Loucy (cell line): Measurements from ENCODE around the gene PSME3.
"Not testable (repeated sequence)": the region's sequence is repeated elsewhere in the genome, so short reads cannot be mapped to it uniquely, and the experiment has no call there.

Source experiments
- H2AFZ ChIP-seq: fragments of 200-600 bp; sonication (generic); 2 replicates; pipeline ENCODE4 v1.6.0; 2016; ENCODE audit warnings: antibody characterized with exemption, mild to moderate bottlenecking, low read length, moderate library complexity
- H3F3A ChIP-seq: fragments of 200-600 bp; 2 replicates; pipeline ENCODE4 v1.6.0; 2016; ENCODE audit warnings: antibody characterized with exemption, low read depth, mild to moderate bottlenecking
- H3K27me3 ChIP-seq: fragments of 200-600 bp; sonication (generic); 2 replicates; pipeline ENCODE4 v1.6.1; 2014; ENCODE audit warnings: low read length, mild to moderate bottlenecking; ENCODE audit not compliant: insufficient read depth, poor library complexity, severe bottlenecking
- H3K36me3 ChIP-seq: fragments of 200-600 bp; sonication (generic); 2 replicates; pipeline ENCODE4 v1.6.1; 2016; ENCODE audit warnings: low read length; ENCODE audit not compliant: insufficient read depth
- H3K4me1 ChIP-seq: fragments of 200-600 bp; sonication (generic); 2 replicates; pipeline ENCODE4 v1.5.1; 2014; ENCODE audit warnings: low read length, mild to moderate bottlenecking; ENCODE audit not compliant: insufficient read depth, poor library complexity, severe bottlenecking
- H3K4me2 ChIP-seq: fragments of 200-600 bp; sonication (generic); 2 replicates; pipeline ENCODE4 v1.6.0; 2014; ENCODE audit warnings: antibody characterized with exemption, low read length, low read depth, mild to moderate bottlenecking; ENCODE audit not compliant: poor library complexity, severe bottlenecking
- H3K4me3 ChIP-seq: fragments of 200-600 bp; sonication (generic); 2 replicates; pipeline ENCODE4 v1.5.1; 2014; ENCODE audit warnings: low read length, mild to moderate bottlenecking, mixed read lengths; ENCODE audit not compliant: poor library complexity, severe bottlenecking
- H3K79me2 ChIP-seq: fragments of 200-600 bp; sonication (generic); 2 replicates; pipeline ENCODE4 v1.6.1; 2014; ENCODE audit warnings: low read length; ENCODE audit not compliant: insufficient read depth
- H3K9ac ChIP-seq: fragments of 200-600 bp; sonication (generic); 2 replicates; pipeline ENCODE4 v1.6.0; 2014; ENCODE audit warnings: mild to moderate bottlenecking, low read depth, low read length, moderate library complexity; ENCODE audit not compliant: poor library complexity, severe bottlenecking
- H3K9me2 ChIP-seq: fragments of 200-600 bp; sonication (generic); replicated peaks from 2 replicates; pipeline ENCODE4 v1.6.1; 2016; ENCODE audit warnings: low read depth, low read length, mixed read lengths
- H3K9me3 ChIP-seq: fragments of 200-600 bp; sonication (generic); 2 replicates; pipeline ENCODE4 v1.6.1; 2014; ENCODE audit warnings: mild to moderate bottlenecking, antibody characterized with exemption, low read length, low read depth; ENCODE audit not compliant: insufficient read depth
- H4K20me1 ChIP-seq: fragments of 200-600 bp; sonication (generic); 2 replicates; pipeline ENCODE4 v1.6.0; 2014; ENCODE audit warnings: antibody characterized with exemption, low read length, mild to moderate bottlenecking; ENCODE audit not compliant: insufficient read depth, poor library complexity, severe bottlenecking
- EZH2phosphoT487 ChIP-seq: fragments of 200-600 bp; IDR thresholded peaks from 2 replicates; pipeline ENCODE4 v1.6.1; 2018; ENCODE audit warnings: antibody characterized with exemption, mild to moderate bottlenecking, moderate library complexity, borderline replicate concordance
- TF ChIP-seq, protein P1 (sequence below): fragments of 200-600 bp; sonication (generic); conservative IDR thresholded peaks from 2 replicates; pipeline ENCODE4 v1.5.1; 2014; ENCODE audit warnings: mild to moderate bottlenecking, antibody characterized with exemption, low read length

Gene PSME3

DNA sequence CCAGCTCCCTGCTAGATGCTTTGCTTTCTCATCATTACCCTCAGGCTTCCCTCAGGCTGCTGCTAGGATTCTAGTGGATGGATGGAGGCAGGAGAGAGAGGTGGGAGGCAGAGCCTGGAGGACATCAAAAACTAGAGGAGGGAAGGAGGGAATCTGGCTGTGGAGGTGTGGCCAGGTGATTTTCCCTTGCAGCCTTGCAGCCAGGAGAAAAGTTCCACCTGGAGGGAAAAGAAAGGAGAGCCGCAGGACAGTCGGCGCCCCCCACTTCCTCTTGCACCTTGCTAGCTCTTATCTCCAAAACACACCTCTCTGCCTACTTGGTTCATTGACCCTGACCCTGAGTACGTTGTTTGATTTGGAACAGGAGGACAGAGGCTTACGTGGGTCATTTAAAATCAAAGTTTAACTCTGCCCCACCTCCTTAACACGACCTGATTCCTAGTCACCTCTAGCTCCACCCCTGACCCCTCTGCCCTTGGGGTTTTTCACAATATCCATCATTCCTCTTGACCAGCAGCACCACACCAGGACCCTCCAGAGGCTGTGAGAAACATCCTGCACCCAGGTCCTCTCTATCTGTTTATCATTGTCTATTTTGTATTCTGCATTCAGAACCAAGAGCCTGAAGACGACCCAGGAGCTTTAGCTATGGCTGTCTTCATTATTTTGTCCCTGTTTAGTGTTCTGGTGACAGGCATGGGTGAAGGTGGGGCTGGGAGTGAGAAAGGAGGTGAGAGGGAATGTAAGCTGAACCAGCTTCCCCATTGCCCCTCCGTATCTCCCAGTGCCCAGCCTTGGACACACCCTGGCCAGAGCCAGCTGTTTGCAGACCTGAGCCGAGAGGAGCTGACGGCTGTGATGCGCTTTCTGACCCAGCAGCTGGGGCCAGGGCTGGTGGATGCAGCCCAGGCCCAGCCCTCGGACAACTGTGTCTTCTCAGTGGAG lies 33.7 kb downstream of the PSME3 start:
- Histone ChIP-seq H3K4me3 (no peak overlapping the region), H3K9ac (no peak overlapping the region), H3K36me3 (no peaks in the 10 kb centered on the region), H3K4me1 (no peaks in the 10 kb centered on the region), H3K9me2 (no peaks in the 10 kb centered on the region), H3K79me2 (no peaks in the 10 kb centered on the region), H3F3A (no peaks in the 10 kb centered on the region), H3K27me3 (no peaks in the 10 kb centered on the region), H4K20me1 (no peaks in the 10 kb centered on the region), H3K4me2 (no peak overlapping the region), H3K9me3 (no peaks in the 10 kb centered on the region), H2AFZ (no peak overlapping the region)
- TF ChIP-seq, protein P1, sequence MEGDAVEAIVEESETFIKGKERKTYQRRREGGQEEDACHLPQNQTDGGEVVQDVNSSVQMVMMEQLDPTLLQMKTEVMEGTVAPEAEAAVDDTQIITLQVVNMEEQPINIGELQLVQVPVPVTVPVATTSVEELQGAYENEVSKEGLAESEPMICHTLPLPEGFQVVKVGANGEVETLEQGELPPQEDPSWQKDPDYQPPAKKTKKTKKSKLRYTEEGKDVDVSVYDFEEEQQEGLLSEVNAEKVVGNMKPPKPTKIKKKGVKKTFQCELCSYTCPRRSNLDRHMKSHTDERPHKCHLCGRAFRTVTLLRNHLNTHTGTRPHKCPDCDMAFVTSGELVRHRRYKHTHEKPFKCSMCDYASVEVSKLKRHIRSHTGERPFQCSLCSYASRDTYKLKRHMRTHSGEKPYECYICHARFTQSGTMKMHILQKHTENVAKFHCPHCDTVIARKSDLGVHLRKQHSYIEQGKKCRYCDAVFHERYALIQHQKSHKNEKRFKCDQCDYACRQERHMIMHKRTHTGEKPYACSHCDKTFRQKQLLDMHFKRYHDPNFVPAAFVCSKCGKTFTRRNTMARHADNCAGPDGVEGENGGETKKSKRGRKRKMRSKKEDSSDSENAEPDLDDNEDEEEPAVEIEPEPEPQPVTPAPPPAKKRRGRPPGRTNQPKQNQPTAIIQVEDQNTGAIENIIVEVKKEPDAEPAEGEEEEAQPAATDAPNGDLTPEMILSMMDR = no peak

DNA sequence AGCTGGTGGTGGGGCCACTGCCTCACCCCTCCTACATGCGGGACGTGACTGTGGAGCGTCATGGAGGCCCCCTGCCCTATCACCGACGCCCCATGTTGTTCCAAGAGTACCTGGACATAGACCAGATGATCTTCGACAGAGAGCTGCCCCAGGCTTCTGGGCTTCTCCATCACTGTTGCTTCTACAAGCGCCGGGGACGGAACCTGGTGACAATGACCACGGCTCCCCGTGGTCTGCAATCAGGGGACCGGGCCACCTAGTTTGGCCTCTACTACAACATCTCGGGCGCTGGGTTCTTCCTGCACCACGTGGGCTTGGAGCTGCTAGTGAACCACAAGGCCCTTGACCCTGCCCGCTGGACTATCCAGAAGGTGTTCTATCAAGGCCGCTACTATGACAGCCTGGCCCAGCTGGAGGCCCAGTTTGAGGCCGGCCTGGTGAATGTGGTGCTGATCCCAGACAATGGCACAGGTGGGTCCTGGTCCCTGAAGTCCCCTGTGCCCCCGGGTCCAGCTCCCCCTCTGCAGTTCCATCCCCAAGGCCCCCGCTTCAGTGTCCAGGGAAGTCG lies 34.6 kb downstream of the PSME3 start:
- not testable (repeated sequence) for H3K4me2 ChIP-seq, H3K9me3 ChIP-seq, H3K36me3 ChIP-seq, H3K27me3 ChIP-seq, H3F3A ChIP-seq, H3K79me2 ChIP-seq, H3K4me1 ChIP-seq, H3K4me3 ChIP-seq, H3K9ac ChIP-seq, H4K20me1 ChIP-seq, H2AFZ ChIP-seq, H3K9me2 ChIP-seq

DNA sequence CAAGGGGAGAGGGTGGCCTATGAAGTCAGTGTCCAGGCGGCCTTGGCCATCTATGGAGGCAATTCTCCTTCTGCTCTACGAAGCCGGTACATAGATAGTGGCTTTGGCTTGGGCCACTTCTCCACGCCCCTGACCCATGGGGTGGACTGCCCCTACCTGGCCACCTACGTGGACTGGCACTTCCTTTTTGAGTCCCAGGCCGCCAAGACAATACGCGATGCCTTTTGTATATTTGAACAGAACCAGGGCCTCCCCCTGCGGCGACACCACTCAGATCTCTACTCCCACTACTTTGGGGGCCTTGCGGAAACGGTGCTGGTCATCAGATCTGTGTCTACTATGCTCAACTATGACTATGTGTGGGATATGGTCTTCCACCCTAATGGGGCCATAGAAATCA lies 35.1 kb downstream of the PSME3 start:
- Histone ChIP-seq H3K4me2 (no peak overlapping the region), H4K20me1 (no peaks in the 10 kb centered on the region), H3K4me3 (no peak overlapping the region), H3F3A (no peaks in the 10 kb centered on the region), H3K9me3 (no peaks in the 10 kb centered on the region), H3K9me2 (no peaks in the 10 kb centered on the region), H3K79me2 (no peaks in the 10 kb centered on the region), H2AFZ (no peak overlapping the region), H3K36me3 (no peaks in the 10 kb centered on the region), H3K9ac (no peak overlapping the region), H3K27me3 (no peaks in the 10 kb centered on the region), H3K4me1 (no peaks in the 10 kb centered on the region)
- no peak for TF ChIP-seq EZH2phosphoT487
- TF ChIP-seq, protein P1 = no peak
